ENCODE measurements around the gene TMEM182. TPM values are rescaled to one million over a fixed set of nuclear protein-coding genes. Genes with fewer than 3 reads are reported as not detected.
A peak's percentile ranks its signal among the peaks of the same experiment; 100 is the strongest.

The TMEM182 gene
- total and polyA plus RNA-seq, 9 of the 15 experiments (the other 6 are each of a cell fraction or from before 2014, with no cell fraction given) = 5.2 to 11.4 (median 7.5) TPM

DNA sequence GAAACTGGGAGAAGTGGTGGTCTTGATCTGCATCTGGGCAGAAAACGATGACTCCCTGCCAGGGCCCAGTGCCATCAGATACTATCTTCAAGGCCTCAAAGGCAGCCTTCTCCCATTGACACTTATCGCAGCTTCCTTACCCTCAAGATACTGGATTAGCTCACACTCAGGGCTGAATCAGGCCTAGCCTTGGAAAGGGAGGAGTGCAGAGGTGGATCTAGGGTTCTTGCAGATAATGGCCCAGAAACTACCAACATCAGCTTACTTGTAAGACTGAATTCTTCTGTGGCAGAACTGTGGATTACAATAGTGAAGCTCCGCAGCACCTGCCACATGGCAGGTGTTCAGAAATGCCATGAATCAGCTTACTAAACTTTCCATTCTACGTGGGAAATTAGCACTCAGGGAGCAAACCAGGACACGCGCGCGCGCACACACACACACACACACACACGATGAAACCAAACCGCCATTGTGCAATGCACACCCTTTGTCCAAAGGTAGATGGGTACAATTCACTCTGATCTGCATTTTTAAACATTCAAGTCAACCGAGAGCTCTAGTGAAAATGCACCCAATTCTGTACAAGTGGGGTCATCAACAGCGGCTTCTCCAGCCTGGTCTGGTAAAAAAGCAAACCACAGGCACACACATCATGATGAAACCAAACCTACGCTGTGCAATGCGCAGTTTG lies 26.3 kb upstream of the TMEM182 start:
- peak; percentile 41 for ATAC-seq
- Histone ChIP-seq H2AFZ (ENCODE audit: low read depth, low read length) (peak overlapping the region; percentile 98), H3K9ac (ENCODE audit: insufficient read depth in 1 of 2, low read depth in 2 of 2, low read length in 2 of 2) (peak overlapping the region; percentile 83 to 98), H3K4me1 (replicated peaks in 1 of 2; ENCODE audit: control insufficient read depth in 2 of 2, insufficient read depth in 2 of 2, low read length in 2 of 2) (peaks cover 6 to 10% of the 10 kb centered on the region in 2 experiments), H3K36me3 (ENCODE audit: control insufficient read depth, insufficient read depth, low read length) (peaks cover 14% of the 10 kb centered on the region), H3K27ac (ENCODE audit: extremely low read depth, low read depth, low read length) (peak overlapping the region; percentile 17; the same call in 1 of the 3 replicates), H3K9me1 (ENCODE audit: control insufficient read depth, insufficient read depth, low read length) (no peaks in the 10 kb centered on the region), H3K79me2 (ENCODE audit: control insufficient read depth, insufficient read depth, low read length) (peaks cover 40% of the 10 kb centered on the region), H4K20me1 (replicated peaks; ENCODE audit: control insufficient read depth, insufficient read depth, low read length) (peaks cover 10% of the 10 kb centered on the region; the same call in 1 of the 2 replicates), H3K9me3 (replicated peaks; ENCODE audit: control insufficient read depth, insufficient read depth, low read depth, low read length) (no peaks in the 10 kb centered on the region), H3K27me3 (ENCODE audit: control insufficient read depth in 2 of 2, insufficient read depth in 2 of 2, low read length in 2 of 2) (no peaks in the 10 kb centered on the region), H3K4me3 (peak overlapping the region; percentile 79), H3K4me2 (ENCODE audit: insufficient read depth, low read length) (peak overlapping the region; percentile 93)
- intact Hi-C loops (cut with micrococcal nuclease) = no loop called here
- POLR2A ChIA-PET = interaction anchor here (0.6 to 2.1 kb wide), 7 partner anchors 11 to 120 kb away, joined by 3 to 8 read pairs (median 3); partner anchors contain the start of gene TMEM182
- CTCF ChIA-PET (ENCODE audit: low intra/inter-chr PET ratio) = no interaction called here
- no TSS peak for BruUV-seq (replicated peaks)
- no peak for FAIRE-seq
- 24% methylated on average over 14 of the region's 15 CpGs for WGBS (ENCODE audit: insufficient coverage, low coverage, missing lambda C conversion rate)
- in situ Hi-C loops (cut with MboI) = no loop called here
- peak in 2 of 4 experiments; percentile 32 to 51 for DNase-seq (ENCODE audit: extremely low read depth in 1 of 4, low spot score in 3 of 4)
- TF ChIP-seq ZZZ3 (IDR thresholded peaks at IDR 0.05) (no peak), ATF6 (CRISPR knock-in tag; IDR thresholded peaks at IDR 0.05) (no peak), CBX3 (IDR thresholded peaks at IDR 0.05; ENCODE audit: borderline replicate concordance in 1 of 2, low read length in 2 of 2) (no peak), TCF7L2 (IDR thresholded peaks at IDR 0.05; ENCODE audit: low read depth, low read length) (no peak), MTF1 (CRISPR knock-in tag; IDR thresholded peaks at IDR 0.05; ENCODE audit: borderline replicate concordance) (no peak), IRF9 (tag; IDR thresholded peaks at IDR 0.05) (no peak), BCOR (IDR thresholded peaks at IDR 0.05) (no peak), SPI1 (IDR thresholded peaks at IDR 0.05; ENCODE audit: borderline replicate concordance, low read depth, low read length) (no peak), SIRT6 (IDR thresholded peaks at IDR 0.05; ENCODE audit: low read depth, low read length) (no peak), GABPA (tag; conservative IDR thresholded peaks at IDR 0.05; ENCODE audit: low read depth) (no peak), ERF (CRISPR knock-in tag; IDR thresholded peaks at IDR 0.05) (no peak)
- TF ChIP-seq, protein P1, sequence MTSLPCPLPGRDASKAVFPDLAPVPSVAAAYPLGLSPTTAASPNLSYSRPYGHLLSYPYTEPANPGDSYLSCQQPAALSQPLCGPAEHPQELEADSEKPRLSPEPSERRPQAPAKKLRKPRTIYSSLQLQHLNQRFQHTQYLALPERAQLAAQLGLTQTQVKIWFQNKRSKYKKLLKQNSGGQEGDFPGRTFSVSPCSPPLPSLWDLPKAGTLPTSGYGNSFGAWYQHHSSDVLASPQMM (CRISPR knock-in tag; IDR thresholded peaks at IDR 0.05) = no peak
- TF ChIP-seq, protein P2, sequence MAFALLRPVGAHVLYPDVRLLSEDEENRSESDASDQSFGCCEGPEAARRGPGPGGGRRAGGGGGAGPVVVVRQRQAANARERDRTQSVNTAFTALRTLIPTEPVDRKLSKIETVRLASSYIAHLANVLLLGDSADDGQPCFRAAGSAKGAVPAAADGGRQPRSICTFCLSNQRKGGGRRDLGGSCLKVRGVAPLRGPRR (CRISPR knock-in tag; IDR thresholded peaks at IDR 0.05) = no peak
- TF ChIP-seq, protein P3, sequence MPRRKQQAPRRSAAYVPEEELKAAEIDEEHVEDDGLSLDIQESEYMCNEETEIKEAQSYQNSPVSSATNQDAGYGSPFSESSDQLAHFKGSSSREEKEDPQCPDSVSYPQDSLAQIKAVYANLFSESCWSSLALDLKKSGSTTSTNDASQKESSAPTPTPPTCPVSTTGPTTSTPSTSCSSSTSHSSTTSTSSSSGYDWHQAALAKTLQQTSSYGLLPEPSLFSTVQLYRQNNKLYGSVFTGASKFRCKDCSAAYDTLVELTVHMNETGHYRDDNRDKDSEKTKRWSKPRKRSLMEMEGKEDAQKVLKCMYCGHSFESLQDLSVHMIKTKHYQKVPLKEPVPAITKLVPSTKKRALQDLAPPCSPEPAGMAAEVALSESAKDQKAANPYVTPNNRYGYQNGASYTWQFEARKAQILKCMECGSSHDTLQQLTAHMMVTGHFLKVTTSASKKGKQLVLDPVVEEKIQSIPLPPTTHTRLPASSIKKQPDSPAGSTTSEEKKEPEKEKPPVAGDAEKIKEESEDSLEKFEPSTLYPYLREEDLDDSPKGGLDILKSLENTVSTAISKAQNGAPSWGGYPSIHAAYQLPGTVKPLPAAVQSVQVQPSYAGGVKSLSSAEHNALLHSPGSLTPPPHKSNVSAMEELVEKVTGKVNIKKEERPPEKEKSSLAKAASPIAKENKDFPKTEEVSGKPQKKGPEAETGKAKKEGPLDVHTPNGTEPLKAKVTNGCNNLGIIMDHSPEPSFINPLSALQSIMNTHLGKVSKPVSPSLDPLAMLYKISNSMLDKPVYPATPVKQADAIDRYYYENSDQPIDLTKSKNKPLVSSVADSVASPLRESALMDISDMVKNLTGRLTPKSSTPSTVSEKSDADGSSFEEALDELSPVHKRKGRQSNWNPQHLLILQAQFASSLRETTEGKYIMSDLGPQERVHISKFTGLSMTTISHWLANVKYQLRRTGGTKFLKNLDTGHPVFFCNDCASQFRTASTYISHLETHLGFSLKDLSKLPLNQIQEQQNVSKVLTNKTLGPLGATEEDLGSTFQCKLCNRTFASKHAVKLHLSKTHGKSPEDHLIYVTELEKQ (CRISPR knock-in tag; IDR thresholded peaks at IDR 0.05) = no peak

All from K562 (cell line).